Type B pancreatic cell (in vitro differentiated cells): ENCODE measurements around the gene XRCC6. TPM values are rescaled to one million over a fixed set of nuclear protein-coding genes. Genes with fewer than 3 reads are reported as not detected.
A peak's percentile ranks its signal among the peaks of the same experiment; 100 is the strongest.
"Not testable (repeated sequence)": the region's sequence is repeated elsewhere in the genome, so short reads cannot be mapped to it uniquely, and the experiment has no call there.

Experiments used
- DNase-seq: peaks from one replicate; pipeline ENCODE4 v3.0.0; 2021; ENCODE audit warnings: mixed read lengths; ENCODE audit not compliant: unreplicated experiment; ENCODE audit errors: extremely low spot score
- H3K27ac Mint-ChIP-seq: 2 replicates; pipeline ENCODE4 v1.8.0; 2021; ENCODE audit warnings: mild to moderate bottlenecking, mixed read lengths
- H3K27me3 Mint-ChIP-seq: 2 replicates; pipeline ENCODE4 v1.8.0; 2021; ENCODE audit warnings: mixed read lengths
- H3K36me3 Mint-ChIP-seq: 2 replicates; pipeline ENCODE4 v1.8.0; 2021; ENCODE audit warnings: mixed read lengths
- H3K4me1 Mint-ChIP-seq: one replicate; pipeline ENCODE4 v1.8.0; 2021; ENCODE audit warnings: mixed read lengths; ENCODE audit not compliant: unreplicated experiment
- H3K4me3 Mint-ChIP-seq: 2 replicates; pipeline ENCODE4 v1.8.0; 2021; ENCODE audit warnings: mild to moderate bottlenecking, mixed read lengths
- H3K9me3 Mint-ChIP-seq: 2 replicates; pipeline ENCODE4 v1.8.0; 2021; ENCODE audit warnings: mixed read lengths
- total RNA-seq: library from RNA; stranded (reverse); gene quantifications from 2 replicates; pipeline ENCODE4 v1.2.1, GENCODE V29; 2021; ENCODE audit warnings: low replicate concordance
- TF ChIP-seq, protein P1 (sequence below): fragments of 200-600 bp; sonication (generic); conservative IDR thresholded peaks from 2 replicates; pipeline ENCODE4 v1.5.0; 2021; ENCODE audit warnings: antibody characterized with exemption, mild to moderate bottlenecking

Gene XRCC6
- total RNA-seq, 1 donor from 2014 or later = 302 TPM

DNA sequence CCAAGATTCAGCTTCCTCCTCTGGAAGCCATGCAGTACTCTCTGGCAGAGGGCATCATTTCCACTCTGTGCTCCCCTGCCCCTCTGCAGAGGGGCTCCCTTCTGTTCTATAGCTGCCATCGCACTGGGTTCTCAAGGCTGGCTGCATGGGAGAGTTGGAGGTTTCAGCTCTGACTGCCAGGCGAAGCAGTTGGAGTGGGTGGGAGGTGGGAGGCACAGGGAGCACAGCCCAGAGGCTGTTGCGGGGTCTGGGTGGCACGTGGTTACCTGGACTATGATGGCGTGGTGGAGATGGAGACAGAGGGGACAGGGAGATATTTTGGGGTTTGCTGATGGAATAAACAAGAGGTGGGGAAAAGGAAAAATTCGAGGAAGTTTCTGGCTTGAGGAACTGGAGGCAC lies 36.2 kb upstream of the XRCC6 start:
- H3K4me1 Mint-ChIP-seq = peaks cover 5% of the 10 kb centered on the region
- no peak for DNase-seq
- no peaks in the 10 kb centered on the region for H3K27me3 Mint-ChIP-seq
- no peak overlapping the region for H3K4me3 Mint-ChIP-seq
- TF ChIP-seq, protein P1, sequence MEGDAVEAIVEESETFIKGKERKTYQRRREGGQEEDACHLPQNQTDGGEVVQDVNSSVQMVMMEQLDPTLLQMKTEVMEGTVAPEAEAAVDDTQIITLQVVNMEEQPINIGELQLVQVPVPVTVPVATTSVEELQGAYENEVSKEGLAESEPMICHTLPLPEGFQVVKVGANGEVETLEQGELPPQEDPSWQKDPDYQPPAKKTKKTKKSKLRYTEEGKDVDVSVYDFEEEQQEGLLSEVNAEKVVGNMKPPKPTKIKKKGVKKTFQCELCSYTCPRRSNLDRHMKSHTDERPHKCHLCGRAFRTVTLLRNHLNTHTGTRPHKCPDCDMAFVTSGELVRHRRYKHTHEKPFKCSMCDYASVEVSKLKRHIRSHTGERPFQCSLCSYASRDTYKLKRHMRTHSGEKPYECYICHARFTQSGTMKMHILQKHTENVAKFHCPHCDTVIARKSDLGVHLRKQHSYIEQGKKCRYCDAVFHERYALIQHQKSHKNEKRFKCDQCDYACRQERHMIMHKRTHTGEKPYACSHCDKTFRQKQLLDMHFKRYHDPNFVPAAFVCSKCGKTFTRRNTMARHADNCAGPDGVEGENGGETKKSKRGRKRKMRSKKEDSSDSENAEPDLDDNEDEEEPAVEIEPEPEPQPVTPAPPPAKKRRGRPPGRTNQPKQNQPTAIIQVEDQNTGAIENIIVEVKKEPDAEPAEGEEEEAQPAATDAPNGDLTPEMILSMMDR = no peak
- H3K9me3 Mint-ChIP-seq = no peaks in the 10 kb centered on the region
- H3K36me3 Mint-ChIP-seq = peaks cover 7% of the 10 kb centered on the region
- no peak overlapping the region for H3K27ac Mint-ChIP-seq

DNA sequence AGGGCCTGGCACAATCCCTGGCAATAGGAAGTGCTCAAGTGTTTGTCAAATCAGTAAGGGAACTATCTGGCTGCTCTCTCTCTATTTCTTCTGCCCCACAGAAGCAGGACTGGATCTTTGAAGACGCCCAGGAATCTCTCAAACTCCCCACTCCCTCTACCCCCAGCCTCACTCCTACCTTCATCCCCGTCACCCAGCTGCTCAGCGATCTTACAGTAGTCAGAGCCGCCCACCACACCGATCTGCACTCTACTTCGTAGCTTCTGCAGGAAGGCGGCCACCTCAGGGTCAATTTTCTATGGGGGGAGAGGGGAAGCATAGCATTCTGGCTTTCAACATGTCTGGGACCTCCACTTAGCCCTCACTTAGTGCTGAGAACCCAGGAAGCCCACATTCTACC lies 35.2 kb upstream of the XRCC6 start:
- Mint-ChIP-seq H3K27me3 (no peaks in the 10 kb centered on the region), H3K27ac (no peak overlapping the region), H3K36me3 (peaks cover 7% of the 10 kb centered on the region), H3K9me3 (no peaks in the 10 kb centered on the region), H3K4me3 (no peak overlapping the region), H3K4me1 (peaks cover 6% of the 10 kb centered on the region)
- TF ChIP-seq, protein P1 = no peak
- no peak for DNase-seq

DNA sequence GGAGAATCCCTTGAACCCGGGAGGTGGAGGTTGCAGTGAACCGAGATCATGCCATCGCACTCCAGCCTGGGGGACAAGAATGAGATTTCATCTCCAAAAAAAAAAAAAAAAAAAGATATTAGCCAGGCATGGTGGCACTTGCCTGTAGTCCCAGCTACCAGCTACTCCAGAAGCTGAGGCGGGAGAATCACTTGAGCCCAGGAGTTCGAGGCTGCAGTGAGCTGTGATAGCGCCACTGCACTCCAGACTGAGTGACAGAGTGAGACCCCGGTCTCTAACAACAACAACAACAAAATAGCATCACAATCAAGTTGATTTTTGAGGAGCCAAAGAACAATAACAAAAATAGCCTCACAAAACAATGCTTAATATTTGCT lies 33.8 kb upstream of the XRCC6 start:
- TF ChIP-seq, protein P1 = no peak
- peaks cover 6% of the 10 kb centered on the region for H3K4me1 Mint-ChIP-seq
- peak overlapping the region; percentile 94 for H3K4me3 Mint-ChIP-seq
- H3K36me3 Mint-ChIP-seq = peaks cover 5% of the 10 kb centered on the region
- DNase-seq = no peak
- no peaks in the 10 kb centered on the region for H3K9me3 Mint-ChIP-seq
- no peaks in the 10 kb centered on the region for H3K27me3 Mint-ChIP-seq
- peak overlapping the region; percentile 68 for H3K27ac Mint-ChIP-seq

DNA sequence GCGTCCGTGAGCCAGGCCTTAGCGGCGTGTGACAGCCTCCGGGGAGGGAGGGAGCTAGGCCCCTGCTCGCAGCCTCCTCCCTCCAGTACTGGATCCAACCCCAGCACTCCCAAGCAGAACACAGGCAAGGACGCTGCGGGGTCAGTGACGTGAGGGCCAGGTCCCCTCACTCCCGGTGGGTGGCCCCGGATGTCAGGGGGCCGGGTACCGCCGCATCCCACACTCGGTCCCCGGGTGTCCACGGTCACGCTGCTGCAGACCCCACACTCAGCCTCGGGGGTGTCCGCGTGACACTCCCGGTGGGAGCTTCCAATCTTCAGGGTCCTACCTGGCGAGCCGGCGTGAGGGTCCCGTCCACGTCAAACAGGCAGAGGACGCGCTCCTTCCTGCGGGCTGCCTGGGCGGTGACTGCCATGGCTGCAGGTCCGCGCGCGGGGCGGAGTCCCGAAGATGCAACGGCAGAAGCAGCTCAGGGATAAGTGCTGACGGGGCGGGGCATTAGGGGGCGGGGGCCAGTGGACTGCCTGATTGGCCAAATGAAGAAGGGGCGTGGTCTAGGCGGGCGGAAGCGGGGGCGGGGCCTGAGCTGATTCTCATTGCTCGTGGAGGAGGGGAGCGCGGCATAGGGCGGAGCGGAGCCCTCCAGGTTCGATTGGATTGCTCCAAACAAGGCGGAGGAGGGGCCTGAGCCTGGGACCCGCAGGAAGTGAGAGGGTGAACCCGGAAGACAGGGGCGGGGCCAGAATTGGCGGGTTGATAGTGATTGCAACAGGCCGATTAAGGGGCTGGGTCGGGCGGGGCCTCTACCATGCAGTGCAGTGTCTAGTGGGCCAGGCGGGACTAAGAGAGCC lies 31.5 kb upstream of the XRCC6 start, which contains the start of gene PMM1:
TSS of gene PMM1 (minus strand) at position 450 of the 851 bp plus-strand sequence. CDS start at position 415, 35 bp downstream.
- no peaks in the 10 kb centered on the region for H3K36me3 Mint-ChIP-seq
- peak; percentile 100 for DNase-seq
- H3K27me3 Mint-ChIP-seq = no peaks in the 10 kb centered on the region
- H3K4me3 Mint-ChIP-seq = peak within 1 kb of the TSS; percentile 94
- TF ChIP-seq, protein P1 = no peak
- H3K4me1 Mint-ChIP-seq = peaks cover 6% of the 10 kb centered on the region
- peak within 1 kb of the TSS; percentile 86 for H3K27ac Mint-ChIP-seq
- H3K9me3 Mint-ChIP-seq = no peaks in the 10 kb centered on the region

DNA sequence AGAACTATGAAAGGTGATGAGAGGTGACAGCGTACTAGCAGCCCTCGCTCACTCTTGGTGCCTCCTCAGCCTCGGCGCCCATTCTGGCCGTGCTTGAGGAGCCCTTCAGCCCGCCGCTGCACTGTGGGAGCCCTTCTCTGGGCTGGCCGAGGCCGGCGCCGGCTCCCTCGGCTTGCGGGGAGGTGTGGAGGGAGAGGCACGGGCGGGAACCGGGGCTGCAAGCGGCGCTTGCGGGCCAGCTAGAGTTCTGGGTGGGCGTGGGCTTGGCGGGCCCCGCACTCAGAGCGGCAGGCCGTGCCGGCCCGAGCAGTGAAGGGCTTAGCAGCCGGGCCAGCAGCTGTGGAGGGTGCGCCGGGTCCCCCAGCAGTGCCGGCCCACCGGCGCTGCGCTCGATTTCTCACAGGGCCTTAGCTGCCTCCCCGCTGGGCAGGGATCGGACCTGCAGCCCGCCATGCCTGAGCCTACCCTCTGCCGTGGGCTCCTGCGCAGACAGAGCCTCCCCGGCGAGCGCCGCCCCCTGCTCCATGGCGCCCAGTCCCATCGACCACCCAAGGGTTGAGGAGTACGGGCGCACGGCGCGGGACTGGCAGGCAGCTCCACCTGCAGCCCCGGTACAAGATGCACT lies 27.6 kb upstream of the XRCC6 start:
- H3K4me1 Mint-ChIP-seq = peaks cover 11% of the 10 kb centered on the region
- H3K9me3 Mint-ChIP-seq, H3K27ac Mint-ChIP-seq, H3K27me3 Mint-ChIP-seq, H3K36me3 Mint-ChIP-seq, DNase-seq, H3K4me3 Mint-ChIP-seq: not testable (repeated sequence)

DNA sequence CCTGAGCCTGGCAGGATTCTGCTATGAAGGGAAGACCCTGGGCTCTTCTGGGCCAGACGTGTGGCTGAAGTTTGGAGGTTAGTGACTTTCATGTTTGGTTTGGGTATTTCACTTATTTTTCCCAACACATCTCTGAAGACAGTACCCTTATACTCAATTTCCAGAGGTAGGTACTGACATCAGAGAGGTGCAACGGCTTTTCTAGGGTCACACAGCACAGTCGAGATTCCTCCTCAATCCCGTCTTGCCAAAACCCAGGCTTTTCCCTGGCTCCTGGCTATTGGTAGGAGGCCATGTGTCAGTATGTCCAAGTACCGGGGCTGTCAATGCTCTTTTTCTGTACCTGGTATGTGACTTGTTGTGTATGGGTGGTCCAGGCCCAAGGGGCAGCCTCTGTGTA lies 25.4 kb upstream of the XRCC6 start:
- TF ChIP-seq, protein P1 = no peak
- H3K27me3 Mint-ChIP-seq = no peaks in the 10 kb centered on the region
- no peak overlapping the region for H3K4me3 Mint-ChIP-seq
- DNase-seq = no peak
- H3K27ac Mint-ChIP-seq = no peak overlapping the region
- no peaks in the 10 kb centered on the region for H3K36me3 Mint-ChIP-seq
- peaks cover 5% of the 10 kb centered on the region for H3K4me1 Mint-ChIP-seq
- no peaks in the 10 kb centered on the region for H3K9me3 Mint-ChIP-seq
